H1 (cell line): ENCODE measurements around the gene ITGB8. TPM values are rescaled to one million over a fixed set of nuclear protein-coding genes. Genes with fewer than 3 reads are reported as not detected.

Source experiments
- CTCF ChIA-PET: fragments of 300-600 bp; sonication (Branson Sonifier 250); formaldehyde crosslinking; loops from one replicate; lab custom pipeline; 2021; ENCODE audit not compliant: partially characterized antibody; lab: Charles Lee
- POLR2A ChIA-PET: fragments of 300-600 bp; sonication (Branson Sonifier 250); formaldehyde crosslinking; loops from one replicate; lab custom pipeline; 2021; ENCODE audit warnings: inconsistent platforms; ENCODE audit not compliant: partially characterized antibody; lab: Charles Lee
- DNase-seq, 2 experiments: peaks; one replicate each; pipeline versions ENCODE4 v3.0.0 to v3.0.0-alpha.2; 2010 to 2022; ENCODE audit warnings: low spot score in 2 of 2, low read depth in 1 of 2, mixed read lengths in 1 of 2
- FAIRE-seq: peaks from 2 replicates; lab custom pipeline; 2011; peaks lifted over from hg19 to GRCh38; lab: Jason Lieb, UNC
- H2AFZ ChIP-seq: 2 replicates; pipeline ENCODE4 v1.8.1; 2012; ENCODE audit warnings: low read length, inconsistent platforms
- H2AK5ac ChIP-seq: 2 replicates; pipeline ENCODE4 v1.6.1; 2013; ENCODE audit warnings: low read depth, low read length
- H2BK120ac ChIP-seq: replicated peaks from 2 replicates; pipeline ENCODE3; 2013; ENCODE audit warnings: low read depth, low read length, inconsistent platforms
- H2BK12ac ChIP-seq: 2 replicates; pipeline ENCODE4 v1.6.1; 2013; ENCODE audit warnings: low read depth, low read length
- H2BK15ac ChIP-seq: 2 replicates; pipeline ENCODE4 v1.6.1; 2013; ENCODE audit warnings: low read length
- H2BK20ac ChIP-seq: 2 replicates; pipeline ENCODE4 v1.6.1; 2013; ENCODE audit warnings: low read length
- H2BK5ac ChIP-seq: 2 replicates; pipeline ENCODE4 v1.6.1; 2013; ENCODE audit warnings: low read depth, low read length
- H3K14ac ChIP-seq: 2 replicates; pipeline ENCODE4 v1.6.1; 2013; ENCODE audit warnings: inconsistent platforms; ENCODE audit not compliant: insufficient read length
- H3K18ac ChIP-seq: 2 replicates; pipeline ENCODE4 v1.6.1; 2013; ENCODE audit warnings: low read length; ENCODE audit errors: extremely low read depth
- H3K23ac ChIP-seq: 2 replicates; pipeline ENCODE4 v1.6.1; 2013; ENCODE audit warnings: inconsistent platforms; ENCODE audit not compliant: insufficient read length
- H3K23me2 ChIP-seq: 2 replicates; pipeline ENCODE4 v1.6.1; 2013; ENCODE audit warnings: low read depth, low read length
- H3K27ac ChIP-seq: 2 replicates; pipeline ENCODE4 v1.6.1; 2011; ENCODE audit warnings: low read depth, low read length, inconsistent platforms
- H3K27me3 ChIP-seq, 4 experiments: replicated peaks in 1 of 4; 1 replicate in 1 of 4; 2 replicates in 3 of 4; pipeline versions ENCODE4 v1.6.1 to v1.8.1; 2011 to 2013; ENCODE audit warnings: low read length in 3 of 4, mild to moderate bottlenecking in 3 of 4, inconsistent platforms in 2 of 4, mixed read lengths in 2 of 4, moderate library complexity in 1 of 4; ENCODE audit not compliant: control insufficient read depth in 3 of 4, insufficient read depth in 3 of 4; ENCODE audit errors: extremely low read depth in 1 of 4
- H3K36me3 ChIP-seq, 4 experiments: 2 replicates each; pipeline versions ENCODE4 v1.6.1 to v1.8.1; 2011 to 2013; ENCODE audit warnings: mild to moderate bottlenecking in 4 of 4, low read length in 3 of 4, moderate library complexity in 2 of 4, control low read depth in 1 of 4, inconsistent platforms in 1 of 4; ENCODE audit not compliant: insufficient read depth in 4 of 4, control insufficient read depth in 2 of 4
- H3K4ac ChIP-seq: replicated peaks from 2 replicates; pipeline ENCODE3; 2013; ENCODE audit warnings: low read length, low read depth, mixed read lengths, inconsistent platforms; ENCODE audit not compliant: insufficient read length
- H3K4me1 ChIP-seq, 4 experiments: replicated peaks in 1 of 4; 1 replicate in 1 of 4; 2 replicates in 3 of 4; pipeline versions ENCODE4 v1.6.1 to v1.8.1; 2011 to 2013; ENCODE audit warnings: low read length in 3 of 4, inconsistent platforms in 2 of 4, mixed read lengths in 1 of 4; ENCODE audit not compliant: insufficient read depth in 4 of 4, control insufficient read depth in 3 of 4
- H3K4me2 ChIP-seq, 2 experiments: 2 replicates each; pipeline versions ENCODE4 v1.6.1 to v1.8.1; 2011 to 2013; ENCODE audit warnings: low read depth in 2 of 2, low read length in 2 of 2, control low read depth in 1 of 2, inconsistent platforms in 1 of 2, mild to moderate bottlenecking in 1 of 2; ENCODE audit not compliant: insufficient read depth in 1 of 2
- H3K4me3 ChIP-seq, 4 experiments: fragments of 200-600, 300-600 bp in 1 of 4; sonication (generic), shearing (Covaris generic), sonication (Bioruptor Twin) in 1 of 4; 2 replicates each; pipeline versions ENCODE4 v1.5.1 to v1.8.1; 2011 to 2016; ENCODE audit warnings: low read length in 4 of 4, low read depth in 3 of 4, control low read depth in 2 of 4, inconsistent platforms in 2 of 4, mild to moderate bottlenecking in 2 of 4, mixed read lengths in 1 of 4, moderate library complexity in 1 of 4; ENCODE audit not compliant: insufficient read depth in 2 of 4; ENCODE audit errors: extremely low read depth in 1 of 4
- H3K56ac ChIP-seq: replicated peaks from 2 replicates; pipeline ENCODE3; 2013; ENCODE audit warnings: low read depth, mild to moderate bottlenecking, mixed read lengths, low read length, inconsistent platforms; ENCODE audit not compliant: insufficient read length
- H3K79me1 ChIP-seq: 2 replicates; pipeline ENCODE4 v1.6.1; 2013; ENCODE audit warnings: low read depth, low read length, control low read depth
- H3K79me2 ChIP-seq, 2 experiments: 2 replicates each; pipeline versions ENCODE4 v1.6.1 to v1.8.1; 2012 to 2013; ENCODE audit warnings: low read length in 2 of 2, mild to moderate bottlenecking in 2 of 2, inconsistent platforms in 1 of 2; ENCODE audit not compliant: insufficient read depth in 2 of 2, control insufficient read depth in 1 of 2
- H3K9ac ChIP-seq, 4 experiments: replicated peaks in 1 of 4; 1 replicate in 1 of 4; 2 replicates in 3 of 4; pipeline versions ENCODE4 v1.6.1 to v1.8.1; 2011 to 2013; ENCODE audit warnings: low read depth in 3 of 4, low read length in 3 of 4, control low read depth in 2 of 4, mild to moderate bottlenecking in 2 of 4, moderate library complexity in 2 of 4, inconsistent platforms in 1 of 4; ENCODE audit errors: extremely low read depth in 1 of 4
- H3K9me3 ChIP-seq, 2 experiments: 2 replicates each; pipeline versions ENCODE4 v1.6.1 to v1.8.1; 2012 to 2013; ENCODE audit warnings: mild to moderate bottlenecking in 2 of 2, moderate library complexity in 2 of 2, control low read depth in 1 of 2, inconsistent platforms in 1 of 2, low read depth in 1 of 2, low read length in 1 of 2, mixed read lengths in 1 of 2; ENCODE audit not compliant: insufficient read depth in 2 of 2
- H4K20me1 ChIP-seq, 2 experiments: replicated peaks in 1 of 2; 2 replicates each; pipeline versions ENCODE3 to v1.8.1; 2011 to 2013; ENCODE audit warnings: inconsistent platforms in 2 of 2, low read length in 2 of 2, mild to moderate bottlenecking in 1 of 2; ENCODE audit not compliant: insufficient read depth in 2 of 2, control insufficient read depth in 1 of 2
- H4K5ac ChIP-seq: 2 replicates; pipeline ENCODE4 v1.6.1; 2013; ENCODE audit warnings: low read length, low read depth, mixed read lengths, inconsistent platforms; ENCODE audit not compliant: insufficient read length
- H4K8ac ChIP-seq: 2 replicates; pipeline ENCODE4 v1.8.0; 2013; ENCODE audit warnings: mild to moderate bottlenecking, moderate library complexity, low read length, inconsistent platforms; ENCODE audit not compliant: insufficient read depth; ENCODE audit errors: extremely low read depth
- H4K91ac ChIP-seq: replicated peaks from 2 replicates; pipeline ENCODE3; 2013; ENCODE audit warnings: low read length, mixed read lengths, inconsistent platforms; ENCODE audit not compliant: insufficient read length
- CTBP2 ChIP-seq: IDR thresholded peaks from 2 replicates; pipeline ENCODE4 v1.7.0; 2011; ENCODE audit warnings: borderline replicate concordance, mild to moderate bottlenecking, moderate library complexity, mixed read lengths, low read length; ENCODE audit not compliant: insufficient read depth, insufficient read length
- EGR1 ChIP-seq: IDR thresholded peaks from 2 replicates; pipeline ENCODE4 v1.6.1; 2011; ENCODE audit warnings: low read depth, low read length, borderline replicate concordance
- EZH2 ChIP-seq: fragments of 200-600 bp; sonication (generic); IDR thresholded peaks from 2 replicates; pipeline ENCODE4 v1.7.1; 2012; ENCODE audit warnings: low read depth, mild to moderate bottlenecking, moderate library complexity, low read length, inconsistent platforms; ENCODE audit not compliant: severe bottlenecking
- NANOG ChIP-seq: IDR thresholded peaks from 2 replicates; pipeline ENCODE4 v1.6.1; 2011; ENCODE audit warnings: low read length, low read depth, mild to moderate bottlenecking, inconsistent platforms; ENCODE audit not compliant: insufficient read depth, poor library complexity, severe bottlenecking
- POLR2A ChIP-seq, 2 experiments: IDR thresholded peaks; 1 replicate in 1 of 2; 2 replicates in 1 of 2; pipeline ENCODE4 v1.6.1; 2011; ENCODE audit warnings: low read depth in 2 of 2, low read length in 2 of 2, mild to moderate bottlenecking in 2 of 2; ENCODE audit errors: control extremely low read depth in 1 of 2
- POLR2AphosphoS5 ChIP-seq: IDR thresholded peaks from 2 replicates; pipeline ENCODE4 v1.6.1; 2011; ENCODE audit warnings: low read depth, low read length
- SIRT6 ChIP-seq: IDR thresholded peaks from one replicate; pipeline ENCODE4 v1.7.1; 2012; ENCODE audit warnings: low read length, inconsistent platforms
- SUZ12 ChIP-seq: fragments of 200-600 bp; sonication (generic); IDR thresholded peaks from 2 replicates; pipeline ENCODE4 v1.6.1; 2012; ENCODE audit warnings: mild to moderate bottlenecking, inconsistent platforms, low read length, moderate library complexity, mixed read lengths
- TEAD4 ChIP-seq: IDR thresholded peaks from 2 replicates; pipeline ENCODE4 v1.6.1; 2012; ENCODE audit warnings: low read depth, low read length, inconsistent platforms, mixed read lengths
- YY1 ChIP-seq: IDR thresholded peaks from 2 replicates; pipeline ENCODE4 v1.6.1; 2011; ENCODE audit warnings: low read depth, mild to moderate bottlenecking, low read length
- WGBS, 2 experiments: shearing (Covaris generic) in 1 of 2; methylation state at CpG; one replicate each; pipeline versions ENCODE4 v1.1.6 to v1.1.7; 2013 to 2015; ENCODE audit warnings: low lambda C conversion rate in 2 of 2, mixed read lengths in 2 of 2, inconsistent platforms in 1 of 2, low coverage in 1 of 2, missing lambda C conversion rate in 1 of 2; ENCODE audit not compliant: insufficient replicate concordance in 2 of 2, insufficient coverage in 1 of 2, insufficient read length in 1 of 2; ENCODE audit errors: extremely low coverage in 1 of 2, missing lambda C conversion rate in 1 of 2; 5-methylcytosine and 5-hydroxymethylcytosine counted together
- polyA plus RNA-seq, 7 experiments: library from polyadenylated mRNA; depleted of rRNA in 3 of 7; stranded (reverse) in 5 of 7; unstranded in 2 of 7; fragments of >200 nt in 5 of 7; fragments of 200-250 nt in 2 of 7; gene quantifications; 1 replicate in 5 of 7; 2 replicates in 1 of 7; 4 replicates in 1 of 7; pipeline versions ENCODE4 v1.2.1 to v1.2.3, GENCODE V29; 2011 to 2013; ENCODE audit warnings: missing spikeins in 2 of 7, mixed read lengths in 2 of 7
- total RNA-seq: library from RNA; stranded (reverse); fragmentation: NEBNext Ultra II Directional; extraction: Animal tissue kit (Norgen Biotek cat#: 25700); gene quantifications from 2 replicates; pipeline ENCODE4 v1.2.1, GENCODE V29; 2021

Gene ITGB8
- total and polyA plus RNA-seq, 2 of the 8 experiments (the other 6 are each of a cell fraction or from before 2014, with no cell fraction given), result 1.2 to 3.6 TPM

DNA sequence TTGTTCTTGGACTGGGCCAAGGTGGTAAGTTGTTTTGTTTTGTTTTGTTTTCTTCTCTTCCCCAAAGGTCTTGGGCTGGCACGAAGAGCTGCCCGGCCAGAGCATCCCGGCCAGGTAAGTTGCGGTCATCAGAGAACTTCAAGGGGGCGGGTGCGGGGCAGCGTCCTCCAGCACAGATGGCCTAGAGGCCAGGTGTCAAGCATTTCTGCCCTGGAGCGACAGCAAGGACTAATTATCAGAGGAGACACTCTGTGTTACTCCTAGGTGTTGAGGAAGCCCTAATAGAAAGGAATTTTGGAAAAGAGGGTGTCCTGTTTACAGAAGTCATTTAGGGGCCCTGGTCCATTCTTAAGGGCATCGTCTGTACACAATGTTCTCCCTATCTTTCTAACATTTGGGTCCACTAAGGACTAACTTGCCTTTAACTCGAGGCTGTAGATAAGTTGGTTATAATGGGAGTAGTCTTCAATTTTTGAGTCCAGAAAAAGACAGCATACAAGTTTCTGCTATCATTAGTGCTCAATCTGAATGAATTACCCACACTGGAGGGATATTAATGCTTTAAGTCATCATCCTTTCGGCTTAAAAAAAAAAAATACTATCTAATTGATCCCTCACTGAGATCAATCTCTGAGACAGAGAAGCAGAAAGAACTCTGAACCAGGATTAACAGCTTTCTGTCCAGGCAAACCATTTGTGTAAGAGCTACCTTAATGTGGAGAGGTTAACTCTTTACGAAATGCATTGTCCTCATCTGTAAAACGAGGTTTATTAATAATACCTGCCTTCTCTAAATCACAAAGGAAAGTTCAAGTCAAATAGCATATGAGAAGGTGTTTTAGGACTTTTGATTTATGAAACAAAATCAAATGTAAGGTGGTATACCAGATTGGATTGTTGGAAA lies 1.5 kb downstream of the ITGB8 start:
- 29% methylated on average over 13 of the region's 13 CpGs; no CpG with 5 or more reads in 1 of the 2 experiments for WGBS, 2 experiments
- Histone ChIP-seq H3K36me3 (no peaks in the 10 kb centered on the region), H2AFZ (peak overlapping the region; percentile 63; the same call in 1 of the 2 replicates), H3K4me2 (peak overlapping the region; percentile 75 to 98), H3K9ac (peak overlapping the region; percentile 54 to 94 (median 78)), H3K56ac (no peak overlapping the region), H3K18ac (peak overlapping the region; percentile 72; the same call in 1 of the 2 replicates), H3K27ac (no peak overlapping the region), H2BK20ac (no peak overlapping the region), H3K23me2 (peaks cover 18% of the 10 kb centered on the region), H2BK12ac (no peak overlapping the region; the same call in 1 of the 2 replicates), H3K4ac (no peak overlapping the region), H3K27me3 (no peaks in the 10 kb centered on the region), H3K79me2 (no peaks in the 10 kb centered on the region), H3K79me1 (no peaks in the 10 kb centered on the region), H4K8ac (peak overlapping the region; percentile 81; the same call in 1 of the 2 replicates), H4K20me1 (no peaks in the 10 kb centered on the region), H3K9me3 (no peaks in the 10 kb centered on the region), H4K5ac (peak overlapping the region; percentile 25), H4K91ac (no peak overlapping the region), H2BK120ac (no peak overlapping the region), H2BK15ac (no peak overlapping the region), H2BK5ac (no peak overlapping the region; the same call in 1 of the 2 replicates), H2AK5ac (no peak overlapping the region), H3K4me1 (peaks cover 0 to 2% (median 0%) of the 10 kb centered on the region in 4 experiments; a peak in 2 of 7 replicates), H3K4me3 (peak overlapping the region; percentile 55 to 80 (median 73)), H3K14ac (no peak overlapping the region), H3K23ac (no peak overlapping the region)
- TF ChIP-seq TEAD4 (no peak), CTBP2 (peak; percentile 8), YY1 (no peak), NANOG (no peak), EZH2 (no peak), POLR2A (IDR thresholded peaks at IDR 0.05; ENCODE audit: control extremely low read depth in 1 of 2, low read depth in 2 of 2, low read length in 2 of 2) (peak in 1 of 2 experiments; percentile 4; a peak in 1 of 3 replicates), SIRT6 (no peak), POLR2AphosphoS5 (no peak), EGR1 (no peak), SUZ12 (0 out of 2 replicates have a peak, but pooled peaks have one; percentile 2)
- POLR2A ChIA-PET, result interaction anchor here (0.6 to 2.9 kb wide), 9 partner anchors 9 to 859 kb away, joined by 3 to 27 read pairs (median 4); no protein-coding TSS in a partner anchor
- no peak for FAIRE-seq
- DNase-seq, result no peak
- CTCF ChIA-PET, result interaction anchor here (0.6 to 1.7 kb wide), 4 partner anchors 9 to 623 kb away, joined by 3 to 5 read pairs (median 4); partner anchors contain the start of gene POLR1F
